ENCODE results near the gene METAP1D.

METAP1D gene

DNA sequence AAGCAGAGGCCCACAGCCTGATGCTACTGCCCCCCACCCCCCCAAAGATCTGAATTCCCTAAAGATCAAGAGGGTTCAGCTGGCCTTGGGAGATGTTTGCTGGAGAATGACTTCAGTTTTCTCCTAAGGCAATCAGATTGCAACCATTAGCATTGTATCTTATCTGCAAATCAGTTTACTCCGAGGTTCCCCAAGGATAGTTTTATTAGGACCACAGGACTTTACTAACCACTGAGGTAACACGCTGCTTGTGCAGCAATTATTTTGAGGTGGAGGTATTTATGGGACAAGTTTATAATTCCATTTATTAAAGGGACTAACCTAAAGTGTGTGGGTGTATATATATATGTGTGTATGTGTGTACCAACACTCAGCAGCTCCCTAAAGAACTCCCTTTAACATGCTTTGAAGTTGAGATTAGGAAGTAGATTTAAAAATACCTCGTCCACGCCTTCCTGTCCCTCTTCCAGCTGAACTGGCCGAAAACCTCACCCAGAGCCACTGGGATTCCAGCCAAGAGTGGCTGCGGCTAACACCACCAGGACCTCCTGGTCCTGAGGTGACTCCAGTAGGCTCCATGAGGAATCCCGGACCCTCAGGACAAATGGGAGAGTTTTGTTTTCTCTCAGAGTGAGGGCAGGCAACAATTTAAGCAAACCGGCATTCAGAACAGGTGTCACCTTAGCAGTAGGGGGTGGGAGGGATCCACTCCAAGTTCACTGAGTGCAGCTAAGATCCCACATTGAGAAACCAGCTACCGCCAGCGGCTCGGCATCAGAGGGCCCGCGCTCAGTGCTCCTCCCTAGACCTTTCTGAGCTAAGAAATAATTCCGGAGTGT lies 82.6 kb downstream of the METAP1D start:
- DNase-seq: no peak

GRCh38 chr2:172082944-172083627 lies 83.3 kb downstream of the METAP1D start:
- DNase-seq: no peak

- no peak for DNase-seq
Observed at GRCh38 chr2:172083628-172084394, 84.1 kb downstream of the METAP1D start.

GRCh38 chr2:172084395-172084644 lies 84.6 kb downstream of the METAP1D start:
- DNase-seq: no peak

DNA sequence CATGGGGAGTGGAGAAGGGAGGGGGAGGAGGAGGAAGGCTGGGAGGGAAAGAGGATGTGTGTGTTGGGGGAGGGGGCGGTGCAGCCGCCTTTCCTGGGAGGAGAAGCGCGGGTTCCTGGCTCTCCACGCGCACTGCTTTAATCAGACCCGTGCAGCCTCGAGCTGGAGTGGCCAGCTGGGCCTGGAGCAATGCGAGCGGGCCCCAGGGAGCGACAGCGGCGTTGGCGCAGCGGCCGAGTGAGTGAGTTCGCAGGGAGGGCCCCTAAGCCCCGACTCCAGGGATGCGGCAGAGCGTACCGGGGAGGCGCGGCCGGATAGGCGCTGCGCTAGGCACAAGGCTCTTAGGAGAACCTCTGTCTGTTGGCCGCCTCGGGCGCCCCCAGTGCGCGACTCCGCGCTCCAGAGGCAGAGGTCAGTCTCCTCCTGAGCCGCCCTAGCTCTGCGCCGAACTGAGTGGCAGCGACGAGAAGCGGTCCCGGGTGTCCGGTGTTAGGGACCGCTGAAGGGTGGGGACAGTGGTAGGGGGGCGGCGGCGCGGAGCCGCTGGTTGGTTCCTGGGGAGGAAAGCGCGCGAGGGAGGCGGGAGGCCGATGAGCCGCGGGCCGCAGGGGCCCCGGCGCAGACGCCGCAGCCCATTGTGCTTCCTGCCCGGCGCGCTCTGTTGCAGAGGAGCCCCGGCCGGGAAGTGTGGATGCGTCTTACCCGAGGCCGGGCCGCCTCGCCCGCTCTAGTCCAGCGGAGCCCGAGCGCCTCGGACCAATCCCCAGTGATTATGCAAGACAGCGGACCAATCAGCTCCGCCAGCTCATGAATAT lies 85.1 kb downstream of the METAP1D start:
- DNase-seq: peak; percentile 94 to 97

GRCh38 chr2:172085460-172086159 lies 85.9 kb downstream of the METAP1D start, which contains the start of gene DLX1:
DLX1 (plus strand) TSS chr2:172085507; CDS start chr2:172085678, 171 bp downstream.
- DNase-seq: no peak

DNA sequence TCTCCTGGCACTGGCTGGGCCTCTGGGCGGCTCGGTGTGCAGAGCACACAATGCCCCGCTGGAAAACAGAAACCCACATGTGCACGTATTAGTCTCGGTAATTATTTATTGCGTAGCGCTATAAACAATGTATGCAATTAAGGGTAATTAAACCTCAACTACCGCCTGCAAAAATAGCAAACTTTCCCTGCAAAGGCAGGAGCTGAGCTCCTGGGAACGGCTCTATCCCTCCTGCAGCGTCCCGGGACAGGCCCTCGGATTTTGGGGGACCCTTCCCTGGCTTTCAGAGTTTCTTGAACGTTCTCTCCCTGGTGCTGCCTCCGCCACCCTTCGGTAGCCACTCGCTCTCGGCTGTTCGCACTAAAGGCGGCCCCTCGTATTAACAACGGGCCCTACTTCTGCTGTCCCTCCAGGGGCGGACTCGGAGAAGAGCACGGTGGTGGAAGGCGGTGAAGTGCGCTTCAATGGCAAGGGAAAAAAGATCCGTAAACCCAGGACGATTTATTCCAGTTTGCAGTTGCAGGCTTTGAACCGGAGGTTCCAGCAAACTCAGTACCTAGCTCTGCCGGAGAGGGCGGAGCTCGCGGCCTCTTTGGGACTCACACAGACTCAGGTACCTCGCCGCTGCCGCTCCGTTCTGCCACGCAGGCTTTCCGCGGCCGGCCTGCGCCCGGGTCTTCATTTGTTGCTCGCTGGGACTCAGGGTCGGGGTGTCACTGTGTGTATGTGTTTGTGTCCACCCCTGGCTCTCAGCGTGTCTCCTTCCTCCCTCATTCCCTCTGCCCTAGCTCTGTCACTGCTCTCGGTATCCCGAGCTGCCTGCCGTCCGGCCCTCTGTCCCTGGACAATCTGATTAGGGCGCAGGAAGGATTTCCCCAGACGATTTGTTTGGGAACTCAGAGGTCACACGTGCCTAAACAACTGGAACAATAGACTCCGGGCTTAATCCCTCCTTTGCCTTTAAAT lies 86.8 kb downstream of the METAP1D start:
- DNase-seq: peak; percentile 41 to 72

GRCh38 chr2:172087207-172087779 lies 87.5 kb downstream of the METAP1D start:
- DNase-seq: no peak

DNA sequence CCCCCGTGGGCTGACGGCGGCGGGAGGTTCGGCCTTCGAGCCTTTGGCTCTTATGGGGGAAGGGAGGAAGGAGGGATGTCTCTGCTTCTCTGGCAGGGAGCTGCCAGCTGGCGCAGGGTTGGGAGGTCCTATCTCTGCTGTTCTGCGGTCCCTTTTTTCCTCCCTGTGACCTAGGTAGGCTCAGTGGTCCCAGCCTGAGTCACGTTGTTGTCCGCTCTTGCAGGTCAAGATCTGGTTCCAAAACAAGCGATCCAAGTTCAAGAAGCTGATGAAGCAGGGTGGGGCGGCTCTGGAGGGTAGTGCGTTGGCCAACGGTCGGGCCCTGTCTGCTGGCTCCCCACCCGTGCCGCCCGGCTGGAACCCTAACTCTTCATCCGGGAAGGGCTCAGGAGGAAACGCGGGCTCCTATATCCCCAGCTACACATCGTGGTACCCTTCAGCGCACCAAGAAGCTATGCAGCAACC lies 88.1 kb downstream of the METAP1D start:
- DNase-seq: no peak

DNA sequence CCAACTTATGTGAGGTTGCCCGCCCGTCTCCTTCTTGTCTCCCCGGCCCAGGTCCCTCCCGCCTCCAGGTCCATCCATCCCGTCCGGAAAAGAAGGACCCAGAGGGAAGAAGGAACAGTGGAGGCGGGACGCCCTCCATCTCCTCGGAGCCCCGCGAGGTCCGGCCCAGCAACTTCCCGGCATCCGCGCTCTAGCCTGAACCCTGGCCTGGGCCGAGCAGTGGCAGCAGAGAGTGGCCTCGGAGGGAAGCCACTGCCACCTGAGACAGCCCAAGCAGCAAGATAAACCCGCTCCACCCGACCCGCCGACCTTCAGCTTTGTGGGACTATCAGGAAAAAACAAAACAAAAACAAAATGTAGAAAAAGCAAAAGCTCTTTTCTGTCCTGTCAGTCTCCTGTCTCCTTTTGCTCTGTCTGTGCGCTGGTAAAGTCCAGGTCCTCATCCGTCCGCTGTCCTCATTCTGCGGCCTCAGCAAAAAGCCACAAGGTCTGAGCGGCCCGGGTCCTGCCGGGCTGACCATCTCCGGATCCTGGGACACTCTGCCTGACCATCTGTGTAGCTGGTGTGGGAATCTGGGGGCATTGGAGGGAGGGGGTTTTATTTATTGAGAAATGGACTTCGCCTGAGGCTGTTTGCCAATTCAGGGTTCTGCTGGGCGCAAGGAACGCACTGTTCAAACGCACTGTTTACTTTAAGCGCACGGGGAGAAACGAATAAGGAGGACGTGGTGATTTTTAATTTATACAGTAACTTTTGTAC lies 88.7 kb downstream of the METAP1D start:
- DNase-seq: no peak

DNA sequence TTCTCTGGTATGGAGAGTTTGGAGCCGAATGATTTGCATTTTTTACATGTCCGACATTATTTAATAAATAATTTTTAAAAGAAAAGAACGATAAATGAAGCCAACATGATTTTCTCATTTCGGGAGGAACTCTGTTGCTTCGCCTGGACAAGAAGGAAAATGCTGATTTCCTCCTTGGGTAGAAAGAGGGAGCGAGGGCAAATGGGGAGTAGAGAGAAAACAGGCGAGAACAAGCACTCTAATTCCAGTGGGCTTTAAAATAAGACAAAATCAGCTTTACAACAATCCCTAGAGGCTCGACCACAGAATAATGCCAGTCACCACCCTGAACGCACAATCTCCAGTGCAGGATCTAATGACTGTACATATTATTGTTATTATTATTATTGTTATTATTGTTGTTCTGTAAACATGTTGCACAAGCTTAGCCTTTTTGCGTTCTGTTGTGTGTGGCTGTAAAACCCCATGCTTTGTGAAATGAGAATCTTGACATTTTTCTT lies 89.3 kb downstream of the METAP1D start:
- no peak for DNase-seq

GRCh38 chr2:172089633-172090032 lies 89.9 kb downstream of the METAP1D start:
- no peak for DNase-seq

DNA sequence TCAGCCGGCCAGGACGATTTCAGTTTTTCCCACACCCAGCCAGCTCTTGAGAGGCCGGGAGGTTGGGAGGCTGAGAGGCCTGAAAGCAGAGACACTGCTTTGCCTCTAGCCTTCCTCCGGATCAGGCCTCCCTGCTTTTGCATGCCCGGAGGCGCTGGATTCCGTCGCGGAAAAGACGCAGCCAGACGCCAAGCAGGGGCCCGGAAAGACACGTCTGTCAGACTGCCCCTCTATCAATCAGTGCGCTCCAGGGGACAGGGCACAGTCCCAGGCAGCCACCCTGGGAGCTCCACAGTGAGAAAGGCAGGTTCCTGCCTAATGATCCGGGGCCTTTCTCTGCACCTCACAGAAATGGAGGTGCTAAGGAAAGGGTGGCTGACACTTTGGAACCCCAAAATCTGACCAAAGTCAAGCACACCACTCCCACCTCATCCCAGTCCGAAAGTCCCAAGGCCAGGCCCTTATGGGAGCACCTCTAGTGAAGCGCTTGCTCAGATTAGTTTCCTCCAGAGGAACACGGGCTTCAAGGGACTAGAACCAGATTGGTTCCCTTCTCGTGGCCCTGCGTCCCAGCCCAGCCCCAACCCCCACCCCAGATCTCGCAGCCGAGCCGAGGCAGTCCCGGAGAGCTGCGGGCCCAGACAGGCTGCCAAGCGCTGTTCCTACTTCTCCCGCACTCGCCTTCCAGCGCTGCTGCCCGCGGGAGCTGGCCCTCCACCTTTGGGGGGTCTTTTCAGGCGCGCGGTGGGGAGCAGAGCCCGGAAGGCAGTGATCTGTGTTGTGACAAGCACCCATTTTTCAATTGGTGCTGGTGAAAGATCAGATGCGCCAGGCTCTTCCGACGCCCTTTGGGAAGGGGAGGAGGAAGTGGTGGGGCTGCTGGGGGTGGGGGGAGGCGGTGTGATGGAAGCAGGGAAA lies 90.5 kb downstream of the METAP1D start:
- DNase-seq: no peak

DNA sequence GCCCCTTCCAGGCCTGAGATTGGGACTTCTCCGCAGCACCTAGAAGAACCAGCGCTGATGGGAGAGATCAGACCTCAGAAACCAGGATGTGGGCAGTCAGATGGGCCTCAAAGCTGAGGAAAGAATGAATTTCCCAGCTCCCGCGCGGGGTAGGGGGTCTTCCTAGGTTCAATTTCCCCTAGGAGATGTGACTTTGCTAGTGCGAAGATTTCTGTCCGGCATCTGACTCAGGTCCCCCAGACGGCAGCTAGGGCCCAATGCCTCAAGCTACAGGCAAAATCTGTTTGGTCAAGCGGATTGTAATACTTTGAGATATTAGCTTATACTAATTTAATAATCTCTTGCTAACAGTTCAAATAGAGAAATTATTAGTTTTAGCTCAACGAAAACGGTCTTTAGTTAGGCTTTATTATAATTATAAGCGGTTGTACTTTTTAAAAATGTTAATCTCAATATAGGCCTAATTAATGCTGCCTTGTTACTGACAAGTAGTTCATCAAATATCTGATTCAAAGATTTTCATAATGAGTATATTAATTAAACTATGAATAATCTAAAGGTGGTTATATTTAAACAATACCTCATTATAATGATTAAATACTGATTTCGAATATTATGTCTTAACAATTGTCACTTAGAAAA lies 91.4 kb downstream of the METAP1D start:
- DNase-seq: no peak

DNA sequence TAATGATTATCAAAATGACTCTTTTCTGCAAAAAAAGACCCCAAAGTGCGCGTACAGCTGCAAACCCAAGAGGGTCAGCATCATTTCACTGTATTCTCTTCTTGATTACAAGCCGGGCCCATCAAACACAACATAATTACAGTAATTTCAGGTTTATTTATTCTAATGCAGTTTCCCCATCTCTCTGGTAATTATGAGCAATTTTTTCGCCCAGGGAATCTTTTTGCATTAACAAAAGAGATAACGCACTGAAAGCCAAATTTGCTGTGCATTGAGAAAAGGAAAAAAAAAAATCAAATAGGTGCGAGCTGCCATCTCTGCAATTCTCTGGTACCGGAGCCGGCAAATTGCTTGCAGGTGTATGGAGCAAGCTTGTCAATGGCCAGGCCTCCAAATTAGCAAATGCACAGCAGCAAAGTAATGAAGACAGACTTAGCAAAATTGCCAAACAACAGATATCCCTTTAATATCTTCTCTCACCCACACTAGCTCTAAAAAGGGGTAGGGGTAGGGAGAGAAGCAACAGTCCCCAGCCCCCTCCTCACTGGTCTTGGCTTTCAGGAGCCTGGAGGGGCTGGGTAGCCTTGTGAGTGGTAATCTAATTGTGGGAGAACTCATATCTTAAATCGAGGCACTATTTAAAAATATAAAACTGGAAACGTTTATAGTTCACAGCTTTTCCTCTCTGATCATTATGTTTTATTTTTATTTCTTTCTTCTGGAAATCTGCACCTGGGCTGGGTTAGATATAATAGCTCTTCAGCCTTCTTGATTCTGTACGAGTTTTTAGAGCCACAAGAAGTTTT lies 92.2 kb downstream of the METAP1D start:
- peak; percentile 84 to 96 for DNase-seq

GRCh38 chr2:172092716-172093415 lies 93.1 kb downstream of the METAP1D start:
- no peak for DNase-seq

All from NCI-H2081 (cell line).